Prostate gland (tissue), 2 donors: ENCODE data around the gene HOXA10.

Experiments used
- CTCF ChIP-seq, 4 experiments: fragments of 200-600 bp in 2 of 4; fragments of 450-650 bp in 2 of 4; sonication (generic) in 2 of 4; IDR thresholded peaks; 1 replicate in 3 of 4; 2 replicates in 1 of 4; pipeline ENCODE4 v1.5.1; 2016 to 2019; ENCODE audit warnings: antibody characterized with exemption in 4 of 4, mild to moderate bottlenecking in 2 of 4, moderate library complexity in 2 of 4
- POLR2A ChIP-seq: fragments of 450-650 bp; IDR thresholded peaks from one replicate; pipeline ENCODE4 v1.6.1; 2016; ENCODE audit warnings: antibody characterized with exemption, mild to moderate bottlenecking

GRCh38 chr7:27132214-27132613, 41.9 kb downstream of the HOXA10 start:
- TF ChIP-seq CTCF (IDR thresholded peaks at IDR 0.05): no peak
- TF ChIP-seq POLR2A: no peak
